ENCODE results near the gene EPN3.

The EPN3 gene

GRCh38 chr17:50551433-50551815 is 18.9 kb downstream of the EPN3 start:
- no peak for DNase-seq

- no peak for DNase-seq
Observed at GRCh38 chr17:50551884-50552283, 19.3 kb downstream of the EPN3 start.

- DNase-seq = no peak
Observed at GRCh38 chr17:50554201-50554600, 21.7 kb downstream of the EPN3 start.

- DNase-seq = no peak
Observed at GRCh38 chr17:50556803-50557202, 24.3 kb downstream of the EPN3 start.

- DNase-seq = no peak
Observed at GRCh38 chr17:50557630-50558029, 25.1 kb downstream of the EPN3 start.

GRCh38 chr17:50558091-50558490 is 25.6 kb downstream of the EPN3 start:
- no peak for DNase-seq

- DNase-seq = no peak
Observed at GRCh38 chr17:50558581-50558940, 26.0 kb downstream of the EPN3 start.

- DNase-seq = peak in 1 of 2 donors; percentile 46
Observed at GRCh38 chr17:50558941-50559614, 26.5 kb downstream of the EPN3 start.

GRCh38 chr17:50559674-50560184 is 27.2 kb downstream of the EPN3 start:
- peak; percentile 35 to 53 for DNase-seq

- peak; percentile 89 to 92 for DNase-seq
Observed at GRCh38 chr17:50560185-50560824, 27.8 kb downstream of the EPN3 start, which contains the start of gene CACNA1G. Gene CACNA1G, plus strand, starts transcription at chr17:50560715. Its CDS starts 745 bp downstream, at chr17:50561460.

- peak in 1 of 2 donors; percentile 22 for DNase-seq
Observed at GRCh38 chr17:50560931-50561745, 28.6 kb downstream of the EPN3 start.

- DNase-seq = no peak
Observed at GRCh38 chr17:50561746-50562141, 29.2 kb downstream of the EPN3 start.

- no peak for DNase-seq
Observed at GRCh38 chr17:50562242-50563091, 29.9 kb downstream of the EPN3 start.

GRCh38 chr17:50563092-50563511 is 30.6 kb downstream of the EPN3 start:
- no peak for DNase-seq

GRCh38 chr17:50564916-50565315 is 32.4 kb downstream of the EPN3 start:
- DNase-seq = no peak

- DNase-seq = no peak
Observed at GRCh38 chr17:50565402-50566350, 33.1 kb downstream of the EPN3 start.

- DNase-seq = no peak
Observed at GRCh38 chr17:50566886-50567285, 34.4 kb downstream of the EPN3 start.

GRCh38 chr17:50568659-50569058 is 36.1 kb downstream of the EPN3 start:
- no peak for DNase-seq

GRCh38 chr17:50569592-50569991 is 37.1 kb downstream of the EPN3 start:
- DNase-seq = no peak

GRCh38 chr17:50570032-50570431 is 37.5 kb downstream of the EPN3 start:
- no peak for DNase-seq

GRCh38 chr17:50570528-50570927 is 38.0 kb downstream of the EPN3 start:
- DNase-seq = no peak
